ENCODE results near the gene ABCB11. TPM values are rescaled to one million over a fixed set of nuclear protein-coding genes. Genes with fewer than 3 reads are reported as not detected.
"Not testable (repeated sequence)": the region's sequence is repeated elsewhere in the genome, so short reads cannot be mapped to it uniquely, and the experiment has no call there.

The ABCB11 gene
- total RNA-seq, 1 donor from 2014 or later, result 0.02 TPM

DNA sequence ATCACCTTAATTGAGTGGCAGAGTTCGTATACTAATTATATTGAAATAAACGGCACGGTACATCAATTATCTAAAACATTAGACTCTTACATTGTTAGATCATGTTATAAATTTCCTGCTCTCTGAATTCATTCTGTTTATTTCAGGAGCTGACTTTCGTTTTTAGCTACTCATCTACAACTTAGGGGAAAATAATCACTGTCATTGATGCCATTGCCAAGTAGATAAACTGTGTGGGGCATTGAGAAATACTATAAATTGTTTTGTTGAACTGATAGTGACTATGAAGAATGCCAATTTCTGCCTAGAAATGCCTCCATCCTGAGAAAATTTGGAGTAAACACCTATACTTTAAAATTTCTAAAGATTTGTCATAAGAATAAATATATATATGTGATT, 17.5 kb downstream of the ABCB11 start:
- Histone ChIP-seq H2AFZ (ENCODE audit: low read depth, low read length) (no peak overlapping the region), H3K79me2 (ENCODE audit: insufficient read depth, low read length) (no peaks in the 10 kb centered on the region), H3K9me3 (ENCODE audit: insufficient read depth, low read depth, low read length) (no peaks in the 10 kb centered on the region), H3K27ac (ENCODE audit: low read depth, low read length) (no peak overlapping the region), H3K9ac (ENCODE audit: low read length) (no peak overlapping the region), H3K36me3 (ENCODE audit: insufficient read depth, low read length) (no peaks in the 10 kb centered on the region), H4K20me1 (ENCODE audit: insufficient read depth, low read length) (no peaks in the 10 kb centered on the region), H3K4me2 (ENCODE audit: low read length) (no peak overlapping the region), H3K4me1 (ENCODE audit: insufficient read depth, low read length) (peaks cover 28% of the 10 kb centered on the region), H3K27me3 (ENCODE audit: insufficient read depth, low read length) (no peaks in the 10 kb centered on the region), H3K4me3 (ENCODE audit: insufficient read depth, low read depth, low read length) (no peak overlapping the region)
- TF ChIP-seq EZH2 (IDR thresholded peaks at IDR 0.05; ENCODE audit: insufficient read depth, low read length), result no peak
- TF ChIP-seq, protein P1, sequence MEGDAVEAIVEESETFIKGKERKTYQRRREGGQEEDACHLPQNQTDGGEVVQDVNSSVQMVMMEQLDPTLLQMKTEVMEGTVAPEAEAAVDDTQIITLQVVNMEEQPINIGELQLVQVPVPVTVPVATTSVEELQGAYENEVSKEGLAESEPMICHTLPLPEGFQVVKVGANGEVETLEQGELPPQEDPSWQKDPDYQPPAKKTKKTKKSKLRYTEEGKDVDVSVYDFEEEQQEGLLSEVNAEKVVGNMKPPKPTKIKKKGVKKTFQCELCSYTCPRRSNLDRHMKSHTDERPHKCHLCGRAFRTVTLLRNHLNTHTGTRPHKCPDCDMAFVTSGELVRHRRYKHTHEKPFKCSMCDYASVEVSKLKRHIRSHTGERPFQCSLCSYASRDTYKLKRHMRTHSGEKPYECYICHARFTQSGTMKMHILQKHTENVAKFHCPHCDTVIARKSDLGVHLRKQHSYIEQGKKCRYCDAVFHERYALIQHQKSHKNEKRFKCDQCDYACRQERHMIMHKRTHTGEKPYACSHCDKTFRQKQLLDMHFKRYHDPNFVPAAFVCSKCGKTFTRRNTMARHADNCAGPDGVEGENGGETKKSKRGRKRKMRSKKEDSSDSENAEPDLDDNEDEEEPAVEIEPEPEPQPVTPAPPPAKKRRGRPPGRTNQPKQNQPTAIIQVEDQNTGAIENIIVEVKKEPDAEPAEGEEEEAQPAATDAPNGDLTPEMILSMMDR (IDR thresholded peaks at IDR 0.05; ENCODE audit: insufficient read depth, low read depth, low read length), result no peak
- FAIRE-seq (no peak), DNase-seq (ENCODE audit: low read depth) (no peak)
- Mint-ChIP-seq H3K36me3 (ENCODE audit: low read depth, unreplicated experiment) (no peaks in the 10 kb centered on the region), H3K4me1 (ENCODE audit: low read depth, unreplicated experiment) (peaks cover 19% of the 10 kb centered on the region), H3K9me3 (ENCODE audit: unreplicated experiment) (peaks cover 2% of the 10 kb centered on the region), H3K27ac (ENCODE audit: unreplicated experiment) (no peak overlapping the region), H3K4me3 (ENCODE audit: unreplicated experiment) (no peak overlapping the region), H3K27me3 (ENCODE audit: low read depth, unreplicated experiment) (no peaks in the 10 kb centered on the region)

DNA sequence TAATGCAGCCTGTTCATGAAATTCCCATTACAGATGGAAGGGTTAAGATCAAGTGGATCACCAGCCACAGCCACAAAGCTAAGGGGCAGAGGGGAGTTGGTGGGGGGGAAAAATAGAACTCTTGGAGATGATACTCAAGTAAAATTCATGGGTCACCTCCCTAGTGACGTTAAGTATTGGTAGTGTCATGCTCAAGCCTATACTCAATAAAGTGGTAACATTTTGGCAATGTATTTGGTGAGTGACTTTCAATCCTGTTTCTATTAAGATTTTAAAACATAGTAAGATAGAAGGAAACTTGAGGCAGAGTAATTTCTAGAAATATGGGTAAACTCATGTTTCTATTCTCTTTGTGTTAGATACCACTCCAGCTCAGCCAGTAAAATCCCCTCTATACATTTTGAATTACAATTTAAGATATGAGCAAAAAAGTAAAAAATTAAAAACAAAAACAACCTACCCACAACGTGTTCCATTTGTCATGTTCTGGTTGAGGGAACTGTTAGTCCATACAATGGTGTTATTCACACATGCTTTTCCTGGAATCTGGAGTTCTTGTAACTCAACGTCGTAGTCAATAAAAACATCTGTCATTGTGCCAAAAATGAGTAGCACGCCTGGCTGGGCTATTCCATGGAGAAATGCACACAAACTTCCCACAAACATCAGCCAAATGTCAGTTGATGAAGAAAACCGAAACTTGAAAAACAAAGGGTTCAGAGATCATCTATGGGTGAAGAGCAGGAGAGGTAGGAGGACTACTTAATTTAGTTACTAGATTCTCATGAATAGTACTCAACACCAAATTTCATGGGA, 18.1 kb downstream of the ABCB11 start:
- Mint-ChIP-seq H3K36me3 (ENCODE audit: low read depth, unreplicated experiment) (no peaks in the 10 kb centered on the region), H3K9me3 (ENCODE audit: unreplicated experiment) (peaks cover 2% of the 10 kb centered on the region), H3K4me1 (ENCODE audit: low read depth, unreplicated experiment) (peaks cover 19% of the 10 kb centered on the region), H3K4me3 (ENCODE audit: unreplicated experiment) (no peak overlapping the region), H3K27me3 (ENCODE audit: low read depth, unreplicated experiment) (no peaks in the 10 kb centered on the region), H3K27ac (ENCODE audit: unreplicated experiment) (peak overlapping the region; percentile 7)
- peak overlapping the region; percentile 38 for H3K4me2 ChIP-seq (ENCODE audit: low read length)
- FAIRE-seq (no peak), DNase-seq (ENCODE audit: low read depth) (no peak)
- H3K79me2 ChIP-seq (ENCODE audit: insufficient read depth, low read length), result no peaks in the 10 kb centered on the region
- H3K4me1 ChIP-seq (ENCODE audit: insufficient read depth, low read length), result peaks cover 28% of the 10 kb centered on the region
- H3K27ac ChIP-seq (ENCODE audit: low read depth, low read length), result peak overlapping the region; percentile 90
- H3K36me3 ChIP-seq (ENCODE audit: insufficient read depth, low read length), result no peaks in the 10 kb centered on the region
- H2AFZ ChIP-seq (ENCODE audit: low read depth, low read length), result no peak overlapping the region
- H3K4me3 ChIP-seq (ENCODE audit: insufficient read depth, low read depth, low read length), result no peak overlapping the region
- H3K27me3 ChIP-seq (ENCODE audit: insufficient read depth, low read length), result no peaks in the 10 kb centered on the region
- no peaks in the 10 kb centered on the region for H4K20me1 ChIP-seq (ENCODE audit: insufficient read depth, low read length)
- TF ChIP-seq EZH2 (IDR thresholded peaks at IDR 0.05; ENCODE audit: insufficient read depth, low read length), result no peak
- TF ChIP-seq, protein P1 (IDR thresholded peaks at IDR 0.05; ENCODE audit: insufficient read depth, low read depth, low read length), result no peak
- H3K9ac ChIP-seq (ENCODE audit: low read length), result peak overlapping the region; percentile 55
- H3K9me3 ChIP-seq (ENCODE audit: insufficient read depth, low read depth, low read length), result no peaks in the 10 kb centered on the region

DNA sequence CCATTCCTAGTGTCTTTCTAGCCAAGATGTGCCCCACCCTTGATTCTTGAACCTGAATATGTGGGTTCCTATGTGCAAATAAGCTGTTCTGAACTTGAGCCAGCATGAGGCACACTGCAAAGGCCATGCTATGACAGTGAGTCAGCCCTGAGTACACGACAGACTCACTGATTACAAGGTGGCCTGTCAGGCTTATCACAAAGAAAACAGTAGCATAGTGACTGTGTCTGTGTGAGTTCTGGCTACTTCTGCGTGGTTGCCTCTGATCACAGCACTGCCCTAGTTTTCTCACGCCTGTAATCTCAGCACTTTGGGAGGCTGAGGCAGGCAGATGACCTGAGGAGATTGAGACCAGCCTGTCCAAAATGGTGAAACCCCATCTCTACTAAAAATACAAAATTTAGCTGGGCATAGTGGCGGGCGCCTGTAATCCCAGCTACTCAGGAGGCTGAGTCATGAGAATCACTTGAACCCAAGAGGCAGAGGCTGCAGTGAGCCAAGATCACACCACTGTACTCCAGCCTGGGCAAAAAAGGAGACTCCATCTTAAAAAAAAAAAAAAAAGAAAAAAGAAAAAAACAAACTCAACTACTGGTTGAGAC, 18.8 kb downstream of the ABCB11 start:
- H3K9me3 ChIP-seq (ENCODE audit: insufficient read depth, low read depth, low read length); H2AFZ ChIP-seq (ENCODE audit: low read depth, low read length); H3K4me3 Mint-ChIP-seq (ENCODE audit: unreplicated experiment); H4K20me1 ChIP-seq (ENCODE audit: insufficient read depth, low read length); H3K27me3 ChIP-seq (ENCODE audit: insufficient read depth, low read length); H3K36me3 ChIP-seq (ENCODE audit: insufficient read depth, low read length); H3K27me3 Mint-ChIP-seq (ENCODE audit: low read depth, unreplicated experiment); H3K36me3 Mint-ChIP-seq (ENCODE audit: low read depth, unreplicated experiment); H3K4me3 ChIP-seq (ENCODE audit: insufficient read depth, low read depth, low read length); H3K79me2 ChIP-seq (ENCODE audit: insufficient read depth, low read length); H3K9me3 Mint-ChIP-seq (ENCODE audit: unreplicated experiment): not testable (repeated sequence)
- Mint-ChIP-seq H3K27ac (ENCODE audit: unreplicated experiment) (peak overlapping the region; percentile 7), H3K4me1 (ENCODE audit: low read depth, unreplicated experiment) (peaks cover 19% of the 10 kb centered on the region)
- DNase-seq (ENCODE audit: low read depth) (peak; percentile 97), FAIRE-seq (peak; percentile 85)
- H3K4me2 ChIP-seq (ENCODE audit: low read length), result peak overlapping the region; percentile 38
- peak overlapping the region; percentile 55 for H3K9ac ChIP-seq (ENCODE audit: low read length)
- H3K4me1 ChIP-seq (ENCODE audit: insufficient read depth, low read length), result peaks cover 28% of the 10 kb centered on the region
- peak overlapping the region; percentile 90 for H3K27ac ChIP-seq (ENCODE audit: low read depth, low read length)
